K562 (cell line): ENCODE measurements around the gene CACNA1C. TPM values are rescaled to one million over a fixed set of nuclear protein-coding genes. Genes with fewer than 3 reads are reported as not detected.

ENCODE experiments used
- ATAC-seq: fragments of 200-7000 bp; cut with Tn5 transposase; 3 replicates; pipeline ENCODE4 v1.9.1; 2020; ENCODE audit warnings: moderate library complexity
- BruUV-seq: library from RNA; stranded (reverse); fragments of 400-500 nt; replicated peaks from 2 replicates; lab custom pipeline; 2021; lab: Mats Ljungman, UMichigan
- CTCF ChIA-PET: fragments of 300-600 bp; formaldehyde crosslinking; extraction: SDS; loops from one replicate; lab custom pipeline; 2021; ENCODE audit warnings: low intra/inter-chr PET ratio; lab: Yijun Ruan, JAX
- POLR2A ChIA-PET: fragments of 300-600, 350-650 bp; sonication (Branson Sonifier 250); formaldehyde crosslinking; extraction: SDS; loops from one replicate; lab custom pipeline; 2021; ENCODE audit warnings: antibody characterized with exemption, inconsistent platforms; lab: Yijun Ruan, JAX
- DNase-seq, 4 experiments: peaks; one replicate each; pipeline versions ENCODE4 v3.0.0 to v3.0.0-alpha.2; 2011 to 2018; ENCODE audit warnings: low spot score in 3 of 4, mixed read lengths in 3 of 4; ENCODE audit errors: extremely low read depth in 1 of 4
- FAIRE-seq: peaks from 2 replicates; lab custom pipeline; 2011; peaks lifted over from hg19 to GRCh38; lab: Jason Lieb, UNC
- H2AFZ ChIP-seq: 2 replicates; pipeline ENCODE4 v1.6.0; 2011; ENCODE audit warnings: low read depth, low read length, control low read depth, inconsistent platforms
- H3K27ac ChIP-seq: fragments of 200-600 bp; 3 replicates; pipeline ENCODE4 v1.8.0; 2011; ENCODE audit warnings: low read depth, mild to moderate bottlenecking, control low read depth, inconsistent platforms, low read length, moderate library complexity, mixed read lengths; ENCODE audit errors: extremely low read depth
- H3K27me3 ChIP-seq, 2 experiments: fragments of 300-600 bp in 1 of 2; 2 replicates in 1 of 2; 3 replicates in 1 of 2; pipeline versions ENCODE4 v1.6.0 to v1.8.0; 2011; ENCODE audit warnings: inconsistent platforms in 2 of 2, low read length in 2 of 2, mild to moderate bottlenecking in 1 of 2, mixed read lengths in 1 of 2, moderate library complexity in 1 of 2; ENCODE audit not compliant: control insufficient read depth in 2 of 2, insufficient read depth in 2 of 2
- H3K36me3 ChIP-seq: fragments of 300-600 bp; 3 replicates; pipeline ENCODE4 v1.8.0; 2011; ENCODE audit warnings: mild to moderate bottlenecking, low read length, inconsistent platforms; ENCODE audit not compliant: control insufficient read depth, insufficient read depth
- H3K4me1 ChIP-seq, 2 experiments: fragments of 200-600 bp in 1 of 2; replicated peaks in 1 of 2; 2 replicates in 1 of 2; 3 replicates in 1 of 2; pipeline versions ENCODE4 v1.5.1 to v1.8.0; 2011; ENCODE audit warnings: inconsistent platforms in 2 of 2, low read length in 2 of 2, mild to moderate bottlenecking in 1 of 2, mixed read lengths in 1 of 2, moderate library complexity in 1 of 2; ENCODE audit not compliant: control insufficient read depth in 2 of 2, insufficient read depth in 2 of 2
- H3K4me2 ChIP-seq: 2 replicates; pipeline ENCODE4 v1.6.1; 2011; ENCODE audit warnings: low read length, control low read depth, inconsistent platforms, mixed read lengths; ENCODE audit not compliant: insufficient read depth
- H3K4me3 ChIP-seq: fragments of 200-600 bp; sonication (generic), shearing (Covaris generic); 2 replicates; pipeline ENCODE4 v1.5.1; 2016; ENCODE audit warnings: control low read depth, inconsistent platforms
- H3K79me2 ChIP-seq: fragments of 200-600 bp; 3 replicates; pipeline ENCODE4 v1.8.0; 2011; ENCODE audit warnings: low read length, inconsistent platforms; ENCODE audit not compliant: control insufficient read depth, insufficient read depth
- H3K9ac ChIP-seq, 2 experiments: 2 replicates each; pipeline versions ENCODE4 v1.6.0 to v1.6.1; 2011; ENCODE audit warnings: low read depth in 2 of 2, low read length in 2 of 2, control low read depth in 1 of 2, inconsistent platforms in 1 of 2, mild to moderate bottlenecking in 1 of 2, mixed read lengths in 1 of 2; ENCODE audit not compliant: insufficient read depth in 1 of 2
- H3K9me1 ChIP-seq: one replicate; pipeline ENCODE4 v1.6.0; 2011; ENCODE audit warnings: inconsistent platforms, mild to moderate bottlenecking, low read length, moderate library complexity; ENCODE audit not compliant: control insufficient read depth, insufficient read depth
- H3K9me3 ChIP-seq: replicated peaks from 2 replicates; pipeline ENCODE4 v1.5.1; 2011; ENCODE audit warnings: low read depth, low read length, inconsistent platforms; ENCODE audit not compliant: control insufficient read depth, insufficient read depth
- H4K20me1 ChIP-seq: replicated peaks from 2 replicates; pipeline ENCODE4 v1.6.1; 2011; ENCODE audit warnings: low read length, inconsistent platforms, mixed read lengths; ENCODE audit not compliant: control insufficient read depth, insufficient read depth
- CBX2 ChIP-seq: fragments of 200-600 bp; sonication (generic); IDR thresholded peaks from one replicate; pipeline ENCODE4 v1.6.1; 2012; ENCODE audit warnings: mild to moderate bottlenecking, low read length, inconsistent platforms; ENCODE audit not compliant: insufficient read depth, poor library complexity, severe bottlenecking
- MAZ ChIP-seq, 2 experiments: fragments of 450-650 bp in 1 of 2; sonication (generic) in 1 of 2; formaldehyde crosslinking; IDR thresholded peaks in 1 of 2; conservative IDR thresholded peaks in 1 of 2; 2 replicates each; pipeline versions ENCODE4 v1.4.0 to v1.5.0; 2020; ENCODE audit warnings: mild to moderate bottlenecking in 1 of 2, missing genetic modification reagents in 1 of 2
- RBM34 ChIP-seq: fragments of 200-400 bp; formaldehyde crosslinking; IDR thresholded peaks from 2 replicates; pipeline ENCODE4 v1.6.1; 2018; ENCODE audit warnings: low read length, borderline replicate concordance; ENCODE audit not compliant: insufficient read depth
- ZNF561 ChIP-seq: fragments of 450-650 bp; formaldehyde crosslinking; conservative IDR thresholded peaks from 2 replicates; pipeline ENCODE4 v1.4.0; 2020; ENCODE audit warnings: mild to moderate bottlenecking, moderate library complexity
- WGBS: fragments of 100-300 bp; shearing (Covaris generic); methylation state at CpG from one replicate; pipeline ENCODE4 v1.1.6; 2016; ENCODE audit warnings: low coverage, mixed read lengths; ENCODE audit not compliant: insufficient coverage; ENCODE audit errors: missing lambda C conversion rate; 5-methylcytosine and 5-hydroxymethylcytosine counted together
- in situ Hi-C: fragments of 300-500 bp; cut with MboI; formaldehyde crosslinking; loops from 4 replicates; pipeline ENCODE4 v1.15.0; 2018; ENCODE audit warnings: inconsistent platforms, mixed read lengths
- intact Hi-C: fragments of 100-400 bp; cut with micrococcal nuclease; formaldehyde crosslinking; loops from 2 replicates; pipeline ENCODE4 v1.14.2; 2022
- polyA plus RNA-seq, 8 experiments: library from polyadenylated mRNA; depleted of rRNA in 4 of 8; stranded (reverse) in 5 of 8; unstranded in 3 of 8; fragments of >200 nt; fragmentation: Nextera tagmentation in 2 of 8; fragmentation: Illumina TruSeq in 1 of 8; extraction: Ambion mirVana in 2 of 8; extraction: Trizol in 1 of 8; gene quantifications; 2 replicates each; pipeline versions ENCODE4 v1.2.1 to v1.2.3, GENCODE V29; 2011 to 2014; ENCODE audit warnings: inconsistent platforms in 1 of 8, missing spikeins in 1 of 8
- total RNA-seq, 7 experiments: library from RNA; depleted of rRNA in 6 of 7; stranded (reverse); fragments of >200 nt in 6 of 7; fragmentation: Illumina TruSeq in 2 of 7; extraction: Trizol in 2 of 7; gene quantifications; 2 replicates each; pipeline versions ENCODE4 v1.2.1 to v1.2.3, GENCODE V29; 2011 to 2021; ENCODE audit warnings: low replicate concordance in 1 of 7
- TF ChIP-seq, protein P1 (sequence below): fragments of 450-650 bp; IDR thresholded peaks from 2 replicates; pipeline ENCODE4 v1.6.1; 2014; ENCODE audit warnings: low read depth, mild to moderate bottlenecking, moderate library complexity, borderline replicate concordance

The CACNA1C gene
- total and polyA plus RNA-seq, 9 of the 15 experiments (the other 6 are each of a cell fraction or from before 2014, with no cell fraction given) = not detected

DNA sequence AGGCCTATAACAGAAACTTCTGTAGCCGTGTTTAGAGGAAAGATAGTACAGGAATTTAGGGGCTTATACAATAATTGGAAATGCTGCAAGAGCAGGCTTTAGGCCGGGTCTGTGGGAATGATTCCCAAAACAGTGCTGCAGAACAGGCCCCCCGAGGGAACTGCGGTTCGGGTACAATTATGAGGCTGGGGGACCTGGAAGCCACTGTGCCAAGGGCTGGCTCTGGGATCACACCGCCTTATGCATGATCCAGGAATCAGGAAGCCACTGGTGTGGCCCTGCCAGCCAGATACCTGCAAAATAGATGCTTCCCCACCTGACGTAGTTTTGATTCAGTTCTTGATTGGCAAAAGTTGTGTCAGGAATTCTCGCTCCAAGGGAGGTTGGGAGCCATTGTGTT is 55.4 kb downstream of the CACNA1C start (continued):
- TF ChIP-seq RBM34 = no peak

DNA sequence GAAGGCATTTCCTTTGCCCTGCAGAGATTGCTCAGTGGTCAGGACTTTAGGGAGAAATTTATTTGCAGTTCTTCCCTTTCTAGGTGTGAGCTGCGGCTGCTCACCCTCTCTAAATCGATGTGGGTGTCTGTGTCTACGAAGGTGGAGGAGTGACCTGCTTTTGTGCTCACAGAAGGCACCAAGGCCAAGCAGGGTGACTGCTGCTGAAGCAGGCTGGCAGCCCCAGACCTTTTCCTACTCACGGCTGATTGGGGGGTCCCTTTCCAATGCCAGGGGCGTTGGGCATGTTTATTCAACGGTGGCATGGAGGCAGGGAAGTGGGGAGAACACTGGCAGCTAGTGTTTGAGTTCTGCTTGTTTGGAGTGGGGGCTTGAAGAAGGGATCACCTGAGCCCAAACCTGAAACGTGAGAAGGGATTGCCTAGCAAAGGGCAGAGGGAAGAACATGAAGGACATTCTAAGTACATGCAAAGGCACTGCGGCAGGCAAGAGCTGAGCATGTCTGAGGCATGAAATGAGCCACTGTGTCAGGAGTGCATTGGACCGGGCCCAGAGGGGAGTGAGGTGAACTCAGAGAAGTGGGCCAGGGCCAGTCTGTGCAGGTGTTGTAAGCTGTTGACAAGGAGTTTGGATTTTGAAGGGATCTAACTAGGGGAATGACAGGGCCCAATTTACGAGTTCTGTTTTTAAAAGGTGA is 56.3 kb downstream of the CACNA1C start:
- 2% methylated on average over 7 of the region's 10 CpGs for WGBS
- TF ChIP-seq, protein P1, sequence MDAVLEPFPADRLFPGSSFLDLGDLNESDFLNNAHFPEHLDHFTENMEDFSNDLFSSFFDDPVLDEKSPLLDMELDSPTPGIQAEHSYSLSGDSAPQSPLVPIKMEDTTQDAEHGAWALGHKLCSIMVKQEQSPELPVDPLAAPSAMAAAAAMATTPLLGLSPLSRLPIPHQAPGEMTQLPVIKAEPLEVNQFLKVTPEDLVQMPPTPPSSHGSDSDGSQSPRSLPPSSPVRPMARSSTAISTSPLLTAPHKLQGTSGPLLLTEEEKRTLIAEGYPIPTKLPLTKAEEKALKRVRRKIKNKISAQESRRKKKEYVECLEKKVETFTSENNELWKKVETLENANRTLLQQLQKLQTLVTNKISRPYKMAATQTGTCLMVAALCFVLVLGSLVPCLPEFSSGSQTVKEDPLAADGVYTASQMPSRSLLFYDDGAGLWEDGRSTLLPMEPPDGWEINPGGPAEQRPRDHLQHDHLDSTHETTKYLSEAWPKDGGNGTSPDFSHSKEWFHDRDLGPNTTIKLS = no peak
- TF ChIP-seq CBX2 (no peak), MAZ (CRISPR knock-in tag; conservative IDR thresholded peaks at IDR 0.05 in 1 of 2, IDR thresholded peaks at IDR 0.05 in 1 of 2) (no peak), ZNF561 (CRISPR knock-in tag) (no peak)
- Histone ChIP-seq H3K36me3 (no peaks in the 10 kb centered on the region), H2AFZ (no peak overlapping the region), H3K4me2 (no peak overlapping the region), H3K9me3 (no peaks in the 10 kb centered on the region), H3K27ac (no peak overlapping the region), H3K4me1 (no peaks in the 10 kb centered on the region), H4K20me1 (0 out of 2 replicates have a peak, but pooled peaks cover 2% of the 10 kb centered on the region), H3K4me3 (no peak overlapping the region), H3K27me3 (peaks cover 0 to 19% of the 10 kb centered on the region in 2 experiments; a peak in 2 of 5 replicates), H3K9ac (no peak overlapping the region), H3K9me1 (no peaks in the 10 kb centered on the region), H3K79me2 (no peaks in the 10 kb centered on the region)
- DNase-seq (no peak), ATAC-seq (no peak), FAIRE-seq (no peak)
- ChIA-PET CTCF (no interaction called here), POLR2A (interaction anchor here (0.8 kb wide), 1 partner anchor 14 kb away, joined by 3 read pairs; no protein-coding TSS in a partner anchor)
- intact Hi-C loops (no loop called here), in situ Hi-C loops (no loop called here)
- BruUV-seq = no TSS peak
